GM23338 (cell line): ENCODE results near the gene CCR8.

Experiments
- CREB1 ChIP-seq: fragments of 250-450 bp; sonication (Bioruptor Pico); IDR thresholded peaks from 2 replicates; pipeline ENCODE4 v1.5.0; 2020; ENCODE audit warnings: low read depth, mild to moderate bottlenecking, moderate library complexity
- CTCF ChIP-seq, 2 experiments: fragments of 200-600 bp in 1 of 2; sonication (generic) in 1 of 2; conservative IDR thresholded peaks; 2 replicates each; pipeline versions ENCODE4 v1.5.1 to v1.6.1; 2016 to 2017; ENCODE audit warnings: antibody characterized with exemption in 2 of 2, low read depth in 2 of 2, mild to moderate bottlenecking in 2 of 2, moderate library complexity in 1 of 2
- EZH2 ChIP-seq: fragments of 200-600 bp; sonication (generic); IDR thresholded peaks from one replicate; pipeline ENCODE4 v1.8.0; 2017; ENCODE audit warnings: antibody characterized with exemption, mild to moderate bottlenecking, low read depth; ENCODE audit not compliant: unreplicated experiment
- EZH2phosphoT487 ChIP-seq: fragments of 200-600 bp; sonication (generic); IDR thresholded peaks from one replicate; pipeline ENCODE4 v1.8.1; 2018; ENCODE audit warnings: antibody characterized with exemption; ENCODE audit not compliant: unreplicated experiment
- JUNB ChIP-seq: IDR thresholded peaks from one replicate; pipeline ENCODE4 v1.6.1; 2016; ENCODE audit warnings: antibody characterized with exemption; ENCODE audit not compliant: unreplicated experiment
- POLR2AphosphoS5 ChIP-seq: IDR thresholded peaks from 2 replicates; pipeline ENCODE4 v1.6.1; 2016; ENCODE audit warnings: antibody characterized with exemption, low read depth
- REST ChIP-seq: IDR thresholded peaks from one replicate; pipeline ENCODE4 v1.6.1; 2018; ENCODE audit warnings: antibody characterized with exemption; ENCODE audit not compliant: unreplicated experiment
- STAT1 ChIP-seq: IDR thresholded peaks from one replicate; pipeline ENCODE4 v1.6.1; 2016; ENCODE audit warnings: antibody characterized with exemption; ENCODE audit not compliant: unreplicated experiment
- ZNF331 ChIP-seq: fragments of 250-450 bp; sonication (Bioruptor Pico); IDR thresholded peaks from 2 replicates; pipeline ENCODE4 v1.5.0; 2020; ENCODE audit warnings: low read depth, mild to moderate bottlenecking, moderate library complexity
- TF ChIP-seq, protein P1 (sequence below): IDR thresholded peaks from 2 replicates; pipeline ENCODE4 v1.6.1; 2016; ENCODE audit warnings: antibody characterized with exemption

DNA sequence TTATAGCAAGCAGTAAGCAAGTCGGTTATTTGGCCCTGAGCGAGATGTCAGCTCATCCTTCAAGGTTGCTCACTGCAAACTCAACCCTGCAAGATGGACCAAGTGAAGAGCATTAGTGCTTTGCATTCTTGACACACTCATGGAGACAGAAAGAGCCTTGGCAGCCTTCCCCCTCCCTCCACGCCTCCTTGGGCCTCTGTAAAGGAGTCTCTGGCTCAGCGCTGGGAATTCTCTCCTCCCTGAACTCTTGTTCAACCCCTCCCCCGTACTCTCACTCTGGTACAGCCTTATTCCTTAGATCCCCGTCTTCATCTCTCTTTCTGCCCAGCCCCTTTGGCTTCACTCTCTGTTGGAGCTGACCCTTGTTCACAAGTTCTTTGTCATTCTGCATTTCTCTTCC, 47.5 kb upstream of the CCR8 start:
- TF ChIP-seq POLR2AphosphoS5 (no peak), CTCF (conservative IDR thresholded peaks at IDR 0.05; ENCODE audit: low read depth in 2 of 2) (no peak), EZH2phosphoT487 (no peak), EZH2 (no peak), REST (no peak), ZNF331 (no peak), JUNB (no peak), STAT1 (no peak), CREB1 (no peak)
- TF ChIP-seq, protein P1, sequence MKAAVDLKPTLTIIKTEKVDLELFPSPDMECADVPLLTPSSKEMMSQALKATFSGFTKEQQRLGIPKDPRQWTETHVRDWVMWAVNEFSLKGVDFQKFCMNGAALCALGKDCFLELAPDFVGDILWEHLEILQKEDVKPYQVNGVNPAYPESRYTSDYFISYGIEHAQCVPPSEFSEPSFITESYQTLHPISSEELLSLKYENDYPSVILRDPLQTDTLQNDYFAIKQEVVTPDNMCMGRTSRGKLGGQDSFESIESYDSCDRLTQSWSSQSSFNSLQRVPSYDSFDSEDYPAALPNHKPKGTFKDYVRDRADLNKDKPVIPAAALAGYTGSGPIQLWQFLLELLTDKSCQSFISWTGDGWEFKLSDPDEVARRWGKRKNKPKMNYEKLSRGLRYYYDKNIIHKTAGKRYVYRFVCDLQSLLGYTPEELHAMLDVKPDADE = no peak
